ENCODE measurements around the gene FMOD.

GRCh38 chr1:203371288-203371687, 20.4 kb upstream of the FMOD start:
- TF ChIP-seq, protein P1, sequence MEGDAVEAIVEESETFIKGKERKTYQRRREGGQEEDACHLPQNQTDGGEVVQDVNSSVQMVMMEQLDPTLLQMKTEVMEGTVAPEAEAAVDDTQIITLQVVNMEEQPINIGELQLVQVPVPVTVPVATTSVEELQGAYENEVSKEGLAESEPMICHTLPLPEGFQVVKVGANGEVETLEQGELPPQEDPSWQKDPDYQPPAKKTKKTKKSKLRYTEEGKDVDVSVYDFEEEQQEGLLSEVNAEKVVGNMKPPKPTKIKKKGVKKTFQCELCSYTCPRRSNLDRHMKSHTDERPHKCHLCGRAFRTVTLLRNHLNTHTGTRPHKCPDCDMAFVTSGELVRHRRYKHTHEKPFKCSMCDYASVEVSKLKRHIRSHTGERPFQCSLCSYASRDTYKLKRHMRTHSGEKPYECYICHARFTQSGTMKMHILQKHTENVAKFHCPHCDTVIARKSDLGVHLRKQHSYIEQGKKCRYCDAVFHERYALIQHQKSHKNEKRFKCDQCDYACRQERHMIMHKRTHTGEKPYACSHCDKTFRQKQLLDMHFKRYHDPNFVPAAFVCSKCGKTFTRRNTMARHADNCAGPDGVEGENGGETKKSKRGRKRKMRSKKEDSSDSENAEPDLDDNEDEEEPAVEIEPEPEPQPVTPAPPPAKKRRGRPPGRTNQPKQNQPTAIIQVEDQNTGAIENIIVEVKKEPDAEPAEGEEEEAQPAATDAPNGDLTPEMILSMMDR (conservative IDR thresholded peaks at IDR 0.05; ENCODE audit: low read length) = no peak
- TF ChIP-seq EZH2phosphoT487 (IDR thresholded peaks at IDR 0.05; ENCODE audit: borderline replicate concordance) = no peak

Data from Loucy (cell line).